NCI-H2227 (cell line): ENCODE measurements around the gene ZNF407.

Source experiments
- DNase-seq: peaks from one replicate; lab custom pipeline; 2025; ENCODE audit not compliant: unreplicated experiment; lab: John Stamatoyannopoulos, UW

Gene ZNF407

DNA sequence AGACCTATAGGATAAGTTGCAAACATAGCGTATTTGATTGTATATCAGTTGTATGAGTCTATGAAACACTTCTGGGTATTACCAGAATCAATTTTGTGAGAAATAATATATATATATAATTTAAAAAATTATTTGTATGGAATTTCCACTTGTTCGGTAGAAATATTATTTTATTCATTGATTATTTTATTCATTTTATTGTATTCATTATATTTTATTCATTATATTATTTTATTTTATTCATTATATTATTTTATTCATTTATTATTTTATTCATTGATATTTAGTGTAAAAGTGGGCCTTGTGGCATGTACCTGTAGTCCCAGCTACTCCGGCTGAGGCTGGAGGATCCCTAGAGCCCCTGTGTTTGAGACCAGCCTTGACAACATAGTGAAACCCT lies 268.9 kb downstream of the ZNF407 start:
- DNase-seq, result no peak

DNA sequence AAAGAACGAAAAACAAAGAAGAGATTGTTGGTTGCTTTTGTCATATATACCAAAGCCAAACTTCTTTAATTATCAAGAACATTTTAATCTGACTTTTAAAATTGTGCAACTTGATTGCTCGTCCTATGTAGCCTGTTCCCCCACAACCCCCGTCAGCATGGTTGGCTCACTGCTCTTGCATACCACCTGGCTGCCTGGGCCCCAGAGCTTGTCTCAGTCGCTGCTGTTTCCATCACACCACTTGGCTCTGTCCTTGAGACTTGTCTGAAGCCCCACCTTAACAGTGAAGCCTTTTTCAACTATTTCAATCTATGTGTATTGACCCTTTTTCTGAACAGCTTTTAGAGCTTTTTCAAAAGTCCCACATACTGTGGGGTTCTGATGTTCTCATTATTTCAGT lies 270.8 kb downstream of the ZNF407 start:
- DNase-seq, result no peak

DNA sequence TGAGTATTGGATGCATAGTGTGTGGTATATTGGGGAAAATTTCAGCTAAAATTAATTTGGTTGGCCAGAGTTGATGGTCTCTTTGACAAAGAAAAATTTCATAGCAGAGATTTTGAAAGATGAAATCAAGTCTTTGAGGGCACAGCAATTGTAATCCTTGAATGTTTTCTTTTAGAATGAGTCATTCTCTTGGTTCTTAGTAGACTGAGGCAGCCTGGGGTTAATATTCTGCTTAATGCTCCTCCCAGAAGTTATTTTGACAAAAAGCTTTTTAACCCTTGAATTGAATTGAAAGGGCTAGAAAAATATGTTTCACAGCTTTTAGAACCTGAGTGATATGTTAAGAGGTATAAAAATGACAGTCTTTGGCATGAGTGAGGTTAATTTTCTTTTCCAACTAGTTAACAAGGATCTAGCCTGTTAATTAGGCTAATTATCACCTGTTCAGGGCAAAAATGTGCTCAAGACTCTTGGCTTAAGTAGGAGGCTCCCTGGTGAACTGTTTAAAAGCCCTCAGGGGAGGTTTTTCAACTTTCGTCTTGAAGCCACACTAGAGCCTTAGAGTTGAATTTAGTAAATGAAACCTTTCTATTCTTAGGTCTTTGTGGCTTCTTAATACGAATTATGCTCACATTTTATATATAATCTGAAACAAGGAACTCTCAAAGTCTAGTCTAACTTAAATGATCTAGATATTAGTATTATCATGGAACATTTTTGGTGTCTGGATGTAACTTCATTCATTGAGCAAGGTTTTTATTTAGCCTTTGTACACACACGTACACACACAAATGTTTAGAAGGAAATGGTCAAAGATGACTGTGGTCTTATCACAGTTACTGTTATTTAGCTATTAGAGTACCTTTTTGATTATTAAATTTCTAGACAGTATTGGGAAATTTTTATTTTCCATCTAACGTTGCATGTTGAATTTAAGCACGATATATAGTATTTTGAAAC lies 272.5 kb downstream of the ZNF407 start:
- no peak for DNase-seq

DNA sequence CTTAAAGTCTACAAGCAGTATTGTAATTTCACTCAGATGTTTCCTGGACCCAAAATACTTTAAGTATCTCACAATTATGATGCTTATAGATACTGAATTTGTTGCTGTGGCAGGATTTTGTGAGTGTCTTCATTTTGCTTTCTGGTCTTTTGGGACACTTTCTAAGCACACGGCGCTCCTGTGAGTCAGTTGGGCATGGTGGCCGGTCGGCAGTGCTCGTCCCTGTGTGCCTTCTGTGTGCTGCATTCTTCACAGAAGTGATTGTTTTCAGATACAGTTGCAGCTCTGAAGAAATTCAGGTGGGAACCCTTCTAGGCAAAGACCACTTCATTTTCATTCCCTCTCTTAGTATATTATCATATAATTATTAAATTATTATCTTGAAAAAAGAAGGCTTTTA lies 273.3 kb downstream of the ZNF407 start:
- DNase-seq, result no peak

DNA sequence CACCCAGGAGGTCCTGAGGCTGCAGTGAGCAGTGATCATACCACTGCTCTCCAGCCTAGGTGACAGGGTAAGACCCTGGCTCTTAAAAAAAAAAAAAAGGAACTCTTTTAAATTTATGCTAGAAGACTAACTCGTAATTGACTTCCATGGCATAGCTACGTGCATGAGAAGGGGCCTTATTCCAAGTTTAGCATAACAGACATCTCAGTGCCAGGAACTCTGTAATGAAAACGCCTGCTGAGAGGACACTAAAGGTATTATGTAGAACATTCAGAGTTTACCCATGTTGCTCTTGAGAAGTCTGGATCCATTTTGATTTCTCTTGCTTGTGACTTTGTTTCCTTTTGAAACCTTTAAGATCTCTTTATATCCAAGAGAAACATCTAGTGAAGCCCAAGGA lies 276.0 kb downstream of the ZNF407 start:
- no peak for DNase-seq

DNA sequence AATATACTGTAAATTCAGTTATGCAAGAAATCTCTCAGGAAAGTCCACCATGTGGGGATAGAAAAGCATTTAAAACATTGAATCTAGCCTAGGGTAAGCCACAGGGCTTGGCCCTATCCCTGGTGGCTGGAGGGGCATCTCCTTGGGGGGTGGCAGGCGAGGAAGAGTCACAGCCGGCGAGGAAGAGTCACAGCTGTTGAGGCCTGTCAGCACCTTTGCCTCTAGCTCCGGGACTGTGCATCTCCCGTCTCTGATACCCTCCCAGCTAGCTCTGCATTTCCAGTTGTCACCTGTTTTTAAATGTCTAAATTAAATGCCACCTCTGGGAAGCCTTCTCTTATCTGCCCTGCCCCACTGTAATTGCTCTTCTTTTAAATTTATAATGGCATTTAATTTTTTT lies 276.7 kb downstream of the ZNF407 start:
- no peak for DNase-seq

DNA sequence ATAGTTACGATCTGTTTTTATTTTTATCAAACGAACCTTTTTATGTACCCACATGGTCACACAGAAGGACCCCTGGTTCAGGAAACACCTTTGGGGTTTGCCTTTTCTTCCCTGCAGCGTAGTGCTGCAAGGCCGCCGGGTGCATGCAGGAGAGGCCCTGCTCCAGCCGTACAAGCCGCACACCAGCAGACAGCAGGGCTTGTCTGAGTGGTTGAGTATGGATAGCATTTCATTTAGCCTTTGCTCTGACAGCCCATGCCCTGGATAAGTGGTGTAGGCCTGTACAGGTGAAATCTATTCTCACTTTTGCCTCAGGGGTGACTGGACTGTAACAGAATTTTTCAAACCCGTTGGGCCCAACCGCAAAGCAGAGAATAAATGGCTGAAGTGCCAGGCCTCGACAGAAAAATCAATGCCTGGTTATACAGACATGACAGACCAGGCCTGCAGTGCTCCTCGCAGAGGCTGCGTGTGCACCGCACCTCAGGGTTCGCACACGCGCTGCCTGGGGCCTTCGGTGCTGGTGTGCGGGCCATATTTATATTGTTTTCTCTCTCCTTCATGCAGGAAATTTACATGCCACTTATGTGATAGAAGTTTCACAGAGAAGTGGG lies 279.1 kb downstream of the ZNF407 start:
- no peak for DNase-seq

DNA sequence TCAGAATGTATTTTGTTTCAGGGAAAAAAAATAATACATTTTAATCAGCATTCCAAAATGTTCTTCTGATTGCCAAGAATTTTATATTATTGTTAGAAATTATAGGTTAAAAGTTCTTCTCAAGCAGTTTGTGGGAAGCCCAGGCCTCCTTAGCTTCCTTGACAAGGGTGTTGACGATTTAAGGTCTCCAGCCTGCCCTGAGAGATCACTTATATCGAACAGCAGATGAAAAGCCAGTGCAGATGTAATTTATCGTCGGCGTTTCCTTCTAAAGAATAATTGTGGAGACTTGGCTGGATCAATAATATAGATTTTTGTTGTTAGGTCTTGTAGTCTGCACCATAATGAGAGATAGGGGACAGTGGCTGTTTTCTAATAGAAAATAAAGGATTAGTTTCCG lies 280.6 kb downstream of the ZNF407 start:
- no peak for DNase-seq

DNA sequence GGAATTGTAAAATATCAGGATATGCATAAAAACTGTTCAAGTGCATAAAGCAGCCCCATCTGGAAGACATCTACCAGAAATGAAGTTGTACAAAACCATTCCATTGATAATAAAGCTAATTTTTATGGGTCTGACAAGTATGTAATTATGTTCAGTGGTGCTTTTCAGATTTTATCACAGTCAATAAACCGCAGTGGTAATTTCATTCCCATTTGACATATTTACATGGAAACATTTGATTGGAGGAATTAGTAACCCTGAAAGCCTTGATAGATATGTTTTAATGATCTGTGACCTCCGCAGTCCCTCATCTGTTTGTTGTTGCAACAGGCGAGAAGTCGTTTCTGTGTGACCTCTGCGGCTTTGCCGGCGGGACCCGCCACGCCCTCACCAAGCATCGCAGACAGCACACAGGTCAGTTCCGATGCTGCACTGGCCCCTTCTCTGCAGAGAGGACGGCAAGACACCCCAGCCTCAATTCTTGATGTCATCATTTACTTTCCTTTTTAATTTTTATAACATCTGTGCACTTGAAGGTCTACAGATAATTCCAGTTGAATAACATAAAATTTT lies 283.1 kb downstream of the ZNF407 start:
- no peak for DNase-seq

DNA sequence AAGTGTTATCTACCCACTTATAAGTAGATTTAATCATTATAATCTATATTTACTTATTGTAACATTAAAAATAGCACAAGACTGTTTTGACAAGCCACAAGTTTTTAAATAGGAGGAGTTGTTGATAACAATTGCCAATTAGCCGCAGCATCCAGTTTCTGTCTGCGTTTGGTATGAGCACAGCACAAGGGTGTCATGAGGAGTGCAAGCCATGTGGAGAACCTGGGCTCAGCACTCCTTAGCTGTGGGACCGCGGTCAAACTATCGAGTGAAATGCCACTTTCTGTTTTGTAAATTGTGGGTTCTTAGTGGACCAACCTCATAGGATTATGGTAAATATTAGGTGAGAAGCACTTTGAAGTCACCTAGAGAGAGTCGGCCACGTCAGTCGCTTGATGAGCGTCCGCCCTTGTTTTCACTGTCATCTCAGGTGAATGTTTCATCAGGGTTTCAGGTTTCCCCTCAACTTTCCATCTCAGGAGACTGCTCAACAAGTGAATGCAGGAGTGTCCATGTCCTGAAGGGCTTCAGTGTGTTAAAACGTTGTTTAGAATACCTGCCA lies 294.5 kb downstream of the ZNF407 start:
- DNase-seq, result no peak

DNA sequence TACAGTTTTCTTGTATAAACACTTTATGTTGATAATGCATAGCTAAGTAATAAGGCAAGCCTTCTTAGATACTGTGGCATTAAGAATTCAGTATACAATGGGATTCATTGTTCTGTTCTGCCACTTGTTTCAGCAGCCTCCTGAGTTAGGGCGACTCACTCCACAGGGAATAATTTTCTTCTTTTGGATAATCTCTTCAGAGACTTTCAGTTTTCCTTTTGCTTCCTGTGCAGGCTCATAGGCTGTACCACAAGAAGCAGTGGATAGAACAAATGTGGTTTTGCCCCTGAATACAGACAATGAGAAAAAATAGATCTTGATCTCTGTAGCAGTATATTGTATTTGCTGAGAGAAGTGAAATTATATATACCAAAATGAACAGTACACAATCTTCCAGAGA lies 298.0 kb downstream of the ZNF407 start:
- DNase-seq, result no peak

DNA sequence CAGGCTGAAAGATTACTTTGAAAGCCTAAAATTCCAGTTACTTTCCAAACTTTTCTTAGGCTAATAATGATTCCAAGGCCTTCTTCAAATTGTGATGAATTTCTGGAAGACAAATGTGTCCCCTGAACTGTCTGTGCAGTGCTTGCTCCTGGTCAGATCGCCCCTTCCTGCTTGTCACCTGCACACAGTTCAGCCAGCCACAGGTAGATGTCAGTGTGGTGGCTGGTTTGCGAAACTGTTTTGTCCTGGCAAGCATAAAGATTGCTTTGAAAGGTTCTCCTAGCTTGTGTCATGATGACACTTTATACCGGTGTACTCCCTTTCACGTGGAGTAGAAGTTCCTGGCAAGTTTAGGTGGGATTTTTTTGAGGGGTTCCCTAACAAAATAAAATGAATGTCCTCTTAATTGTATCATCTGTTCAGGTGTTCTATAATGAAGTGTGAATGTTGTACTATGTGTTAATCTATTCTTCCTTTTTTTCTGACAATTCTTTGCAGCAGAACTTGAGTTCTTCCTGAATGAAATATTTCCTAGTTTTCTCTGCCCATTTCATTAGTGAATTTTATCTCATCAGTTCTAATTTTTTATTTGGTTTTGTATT lies 298.8 kb downstream of the ZNF407 start:
- DNase-seq, result peak; percentile 37

DNA sequence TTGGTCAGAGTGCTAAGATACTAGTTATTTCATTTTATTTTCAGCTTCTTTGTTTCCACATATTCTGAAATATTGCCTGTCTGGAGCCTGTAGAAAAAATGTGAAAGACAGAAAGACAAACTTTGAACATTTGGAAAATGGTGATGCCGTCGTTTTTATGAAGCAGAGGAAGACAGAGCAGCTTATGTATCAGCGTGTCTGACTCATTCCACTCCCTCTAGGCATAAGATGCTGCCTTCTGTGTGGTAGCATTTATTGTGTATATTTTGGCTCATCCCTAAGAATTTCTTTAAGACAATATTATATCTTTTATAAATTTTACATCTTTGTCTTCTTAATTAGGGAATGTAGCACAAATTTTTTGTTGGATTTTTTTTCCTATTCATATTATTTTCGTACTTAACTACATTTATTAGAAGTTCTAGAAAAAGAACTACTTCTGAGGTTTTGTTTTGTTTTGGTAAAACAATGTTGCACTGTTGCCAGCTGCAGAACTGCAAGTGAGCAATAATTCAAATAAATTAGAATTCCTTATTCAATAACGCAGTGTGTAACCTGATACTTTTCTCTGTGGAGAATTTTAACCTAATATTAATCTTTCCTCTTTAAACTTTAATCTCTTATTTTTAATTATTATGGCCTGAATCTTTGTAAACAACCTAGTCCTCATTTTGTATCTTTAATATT lies 300.4 kb downstream of the ZNF407 start:
- DNase-seq, result no peak

DNA sequence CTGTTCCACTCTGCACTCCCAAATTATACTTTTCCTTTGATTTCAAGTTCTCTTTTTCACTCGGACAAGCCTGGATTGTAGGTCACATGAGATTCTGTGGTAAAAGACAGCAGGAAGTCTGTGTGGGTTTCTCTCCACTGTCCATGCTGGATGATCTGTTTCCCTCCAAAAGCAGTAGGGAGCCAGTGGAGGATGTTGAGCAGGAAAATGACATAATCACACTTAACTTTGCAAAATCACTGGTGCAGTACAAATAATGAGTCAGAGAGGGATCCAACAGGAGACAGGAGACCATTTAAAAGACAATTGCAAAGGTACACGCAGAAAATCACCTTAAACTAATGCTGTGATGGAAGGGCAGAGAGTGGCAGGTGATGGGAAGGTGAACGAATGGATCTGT lies 301.3 kb downstream of the ZNF407 start:
- DNase-seq, result no peak

DNA sequence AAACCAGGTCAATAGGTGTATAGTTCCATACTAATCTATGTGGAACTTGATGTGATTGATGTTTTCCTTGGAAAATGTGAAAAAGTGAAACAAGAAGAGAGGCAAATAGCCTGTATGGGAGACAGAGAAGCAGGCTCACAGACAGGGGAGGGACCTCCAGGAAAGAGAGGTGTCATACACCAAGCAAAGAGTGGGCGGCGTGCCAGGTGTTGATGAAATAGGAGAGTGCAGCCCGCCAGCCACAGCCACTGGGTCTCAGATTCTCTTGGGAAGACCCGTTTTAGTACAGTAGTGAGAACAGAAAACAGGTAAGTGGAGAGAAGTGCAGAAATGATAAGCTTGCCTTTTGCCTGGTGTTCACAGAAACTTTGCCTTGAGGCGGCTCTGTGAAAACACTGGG lies 301.9 kb downstream of the ZNF407 start:
- DNase-seq, result peak; percentile 10

DNA sequence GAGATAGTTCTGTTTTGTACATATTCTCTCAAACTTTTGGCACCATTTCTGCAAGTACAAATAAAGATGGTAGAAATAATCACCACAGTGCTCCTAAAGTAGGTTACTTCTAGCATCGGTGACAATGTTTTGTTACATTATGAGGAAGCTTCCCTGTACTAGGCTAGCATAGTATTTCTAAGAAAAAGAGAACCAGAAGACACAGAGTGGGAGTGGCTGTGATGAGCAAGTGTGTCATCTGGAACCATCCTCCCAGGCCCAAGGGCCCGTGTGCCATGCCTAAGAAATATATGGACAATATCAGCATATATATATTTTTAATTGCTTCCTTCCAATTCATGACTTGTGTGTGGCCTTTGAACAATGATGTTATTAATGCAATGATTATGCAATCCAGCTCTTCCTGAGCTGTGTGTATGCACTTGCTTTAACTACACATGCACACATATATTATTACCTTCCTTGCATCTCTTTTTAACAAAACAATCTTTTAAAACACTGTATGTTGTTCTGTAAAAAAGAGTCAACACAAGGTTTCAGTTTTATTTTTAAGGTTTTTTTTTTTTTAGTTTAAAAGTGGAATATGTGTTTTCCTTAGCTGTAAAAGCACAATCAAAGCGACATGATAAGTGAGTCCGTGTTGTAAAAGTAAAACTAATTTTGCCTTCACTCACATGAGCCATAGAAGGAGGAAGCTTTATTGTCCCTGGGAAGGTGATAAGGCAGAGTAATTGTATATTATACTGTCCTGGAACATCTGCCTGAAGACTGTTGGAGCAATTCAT lies 303.9 kb downstream of the ZNF407 start:
- DNase-seq, result no peak

DNA sequence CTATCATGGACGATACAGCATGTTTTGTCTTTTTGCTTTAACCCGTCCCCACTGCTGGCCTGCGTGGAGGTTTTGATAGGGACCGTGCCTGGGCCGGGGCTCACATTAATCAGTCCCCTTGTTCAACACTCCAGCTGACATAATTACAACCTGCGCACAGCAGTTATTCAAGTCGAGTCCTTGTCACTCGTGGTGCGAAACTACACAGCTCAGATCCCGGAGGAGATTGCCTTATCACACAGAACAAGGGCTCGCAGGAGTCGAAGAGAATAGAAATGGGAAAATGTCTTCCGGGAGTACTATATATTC lies 304.4 kb downstream of the ZNF407 start:
- DNase-seq, result peak; percentile 56

DNA sequence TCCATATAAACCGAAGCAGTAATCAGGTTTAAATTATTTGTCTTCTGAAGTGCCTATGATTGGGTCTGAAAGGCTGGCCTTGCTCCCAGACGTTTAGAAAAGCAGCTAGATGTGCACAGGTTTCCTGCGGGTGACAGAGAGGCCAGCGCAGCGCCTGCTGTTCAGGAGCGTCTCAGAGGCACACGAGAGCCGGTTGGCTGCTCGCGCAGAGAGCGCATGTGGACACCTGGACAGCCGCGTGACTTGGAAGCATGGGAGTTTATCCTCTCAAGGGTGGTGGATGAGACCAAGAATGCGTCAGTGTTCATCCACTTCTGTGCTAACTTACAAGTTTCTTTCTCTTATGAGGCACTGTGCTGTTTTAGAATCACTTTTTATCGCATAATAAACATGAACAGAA lies 307.6 kb downstream of the ZNF407 start:
- peak; percentile 56 for DNase-seq

DNA sequence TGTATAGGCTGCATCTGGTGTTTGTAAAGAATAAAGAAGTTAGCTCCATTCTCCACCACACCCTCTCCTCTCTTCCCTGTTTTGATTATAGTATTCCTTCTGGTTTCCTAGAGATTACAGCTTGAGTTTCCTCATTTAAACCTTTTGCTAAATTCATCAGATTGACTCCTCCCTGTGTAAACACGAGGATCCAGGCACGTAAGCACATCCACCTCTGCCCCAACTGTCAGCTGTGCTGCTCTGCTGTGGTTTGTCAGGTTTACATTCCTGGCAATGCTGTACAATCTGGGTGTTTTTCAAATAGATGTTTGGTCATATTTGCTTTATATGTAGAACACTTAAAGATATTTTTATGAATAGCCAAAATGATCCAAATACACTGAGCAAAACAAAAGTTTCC lies 308.5 kb downstream of the ZNF407 start:
- no peak for DNase-seq

DNA sequence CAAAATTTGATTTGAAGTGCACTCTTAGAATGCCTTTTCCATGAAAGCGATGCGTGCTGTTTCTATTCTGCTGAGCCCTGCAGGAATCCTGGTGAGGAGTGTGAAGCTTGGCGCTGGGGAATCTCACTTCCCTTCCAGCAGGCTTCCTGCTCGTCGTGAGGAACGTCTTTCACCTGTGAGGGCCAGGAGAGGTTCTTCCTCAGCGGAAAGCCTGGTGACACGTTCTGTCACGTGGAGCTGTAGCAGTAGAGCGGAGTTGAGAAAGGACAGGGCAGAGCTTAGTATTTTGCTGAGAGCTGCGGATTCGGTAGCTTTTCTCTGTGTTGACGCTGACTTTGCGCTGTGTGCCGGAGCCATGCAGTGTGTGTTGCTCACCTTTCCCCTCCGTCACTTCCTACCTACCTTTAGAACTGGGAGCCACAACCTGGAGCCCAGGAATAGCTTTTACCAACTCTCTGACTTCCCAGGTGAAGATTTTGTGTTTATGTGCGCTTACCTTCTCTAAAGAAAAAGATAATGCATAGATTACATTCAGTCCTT lies 316.5 kb downstream of the ZNF407 start:
- DNase-seq, result no peak
